Muscle layer of colon (tissue), 2 donors: Measurements from ENCODE around the gene NRSN1.

Experiments
- H3K27ac ChIP-seq: one replicate; pipeline ENCODE4 v1.7.0; 2013; ENCODE audit warnings: low read depth, mild to moderate bottlenecking, low read length, moderate library complexity
- H3K27me3 ChIP-seq, 2 donors: one replicate each; pipeline ENCODE4 v1.7.0; 2013; ENCODE audit warnings: low read length in 2 of 2, mild to moderate bottlenecking in 2 of 2; ENCODE audit not compliant: insufficient read depth in 2 of 2, control insufficient read depth in 1 of 2
- H3K36me3 ChIP-seq: one replicate; pipeline ENCODE4 v1.7.0; 2013; ENCODE audit warnings: mild to moderate bottlenecking, low read length; ENCODE audit not compliant: insufficient read depth
- H3K4me1 ChIP-seq: one replicate; pipeline ENCODE4 v1.7.0; 2013; ENCODE audit warnings: mild to moderate bottlenecking, low read length; ENCODE audit not compliant: insufficient read depth
- H3K4me3 ChIP-seq, 2 donors: one replicate each; pipeline ENCODE4 v1.7.0; 2013; ENCODE audit warnings: low read length in 2 of 2, low read depth in 1 of 2, mild to moderate bottlenecking in 1 of 2, moderate library complexity in 1 of 2
- H3K9ac ChIP-seq: one replicate; pipeline ENCODE4 v1.7.0; 2013; ENCODE audit warnings: low read length
- H3K9me3 ChIP-seq: one replicate; pipeline ENCODE4 v1.7.0; 2013; ENCODE audit warnings: mild to moderate bottlenecking, low read length
- donor health status: abdominal sarcoma.
- donor health status: Adenocarcinoma of cecum.

The NRSN1 gene

GRCh38 chr6:24107294-24107693 is 18.7 kb upstream of the NRSN1 start:
- Histone ChIP-seq H3K4me3 (no peak overlapping the region), H3K4me1 (no peaks in the 10 kb centered on the region), H3K27ac (no peak overlapping the region), H3K27me3 (no peaks in the 10 kb centered on the region), H3K9me3 (no peaks in the 10 kb centered on the region), H3K36me3 (no peaks in the 10 kb centered on the region), H3K9ac (no peak overlapping the region)

DNA sequence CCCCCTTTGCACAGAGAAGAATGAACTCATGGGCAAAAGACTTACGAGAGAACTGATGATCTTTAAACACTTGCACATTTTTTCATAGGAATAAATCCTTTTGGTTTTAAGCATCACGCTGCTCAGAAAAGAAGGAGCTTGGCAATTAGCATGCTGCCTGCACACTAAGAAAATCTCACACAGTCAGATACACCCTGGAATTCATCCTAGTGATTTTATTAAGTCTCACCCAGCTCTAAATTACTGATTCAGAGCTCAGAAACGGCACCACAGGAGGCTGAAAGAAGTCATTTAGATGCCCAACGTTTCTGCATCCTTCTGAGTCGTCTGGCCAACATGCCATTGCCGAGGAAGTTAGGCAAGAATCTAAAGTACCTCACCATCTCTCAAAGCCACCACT is 18.0 kb upstream of the NRSN1 start:
- no peak overlapping the region for H3K9ac ChIP-seq
- H3K4me1 ChIP-seq = no peaks in the 10 kb centered on the region
- no peak overlapping the region for H3K4me3 ChIP-seq
- H3K36me3 ChIP-seq = no peaks in the 10 kb centered on the region
- H3K27me3 ChIP-seq = no peaks in the 10 kb centered on the region
- H3K27ac ChIP-seq = no peak overlapping the region
- no peaks in the 10 kb centered on the region for H3K9me3 ChIP-seq

- Histone ChIP-seq H3K4me3 (no peak overlapping the region), H3K4me1 (no peaks in the 10 kb centered on the region), H3K27me3 (no peaks in the 10 kb centered on the region), H3K9ac (no peak overlapping the region), H3K36me3 (no peaks in the 10 kb centered on the region), H3K27ac (no peak overlapping the region), H3K9me3 (no peaks in the 10 kb centered on the region)
Measured at GRCh38 chr6:24110417-24110816, 15.6 kb upstream of the NRSN1 start.

GRCh38 chr6:24113891-24114290 is 12.1 kb upstream of the NRSN1 start:
- Histone ChIP-seq H3K4me1 (no peaks in the 10 kb centered on the region), H3K27me3 (no peaks in the 10 kb centered on the region), H3K4me3 (no peak overlapping the region), H3K9ac (no peak overlapping the region), H3K36me3 (no peaks in the 10 kb centered on the region), H3K9me3 (no peaks in the 10 kb centered on the region), H3K27ac (no peak overlapping the region)

- Histone ChIP-seq H3K27ac (no peak overlapping the region), H3K27me3 (no peaks in the 10 kb centered on the region), H3K9me3 (no peaks in the 10 kb centered on the region), H3K4me1 (no peaks in the 10 kb centered on the region), H3K4me3 (no peak overlapping the region), H3K36me3 (no peaks in the 10 kb centered on the region), H3K9ac (no peak overlapping the region)
Measured at GRCh38 chr6:24117021-24117420, 9.0 kb upstream of the NRSN1 start.

- Histone ChIP-seq H3K4me1 (no peaks in the 10 kb centered on the region), H3K9me3 (no peaks in the 10 kb centered on the region), H3K4me3 (no peak overlapping the region), H3K27me3 (peaks cover 0 to 9% of the 10 kb centered on the region in 2 donors), H3K9ac (no peak overlapping the region), H3K36me3 (no peaks in the 10 kb centered on the region), H3K27ac (no peak overlapping the region)
Measured at GRCh38 chr6:24122139-24122538, 3.9 kb upstream of the NRSN1 start.

GRCh38 chr6:24126586-24127192 is 674 bp downstream of the NRSN1 start:
- Histone ChIP-seq H3K36me3 (no peaks in the 10 kb centered on the region), H3K4me1 (no peaks in the 10 kb centered on the region), H3K9ac (no peak overlapping the region), H3K9me3 (no peaks in the 10 kb centered on the region), H3K4me3 (no peak overlapping the region), H3K27me3 (peaks cover 0 to 9% of the 10 kb centered on the region in 2 donors), H3K27ac (no peak overlapping the region)

DNA sequence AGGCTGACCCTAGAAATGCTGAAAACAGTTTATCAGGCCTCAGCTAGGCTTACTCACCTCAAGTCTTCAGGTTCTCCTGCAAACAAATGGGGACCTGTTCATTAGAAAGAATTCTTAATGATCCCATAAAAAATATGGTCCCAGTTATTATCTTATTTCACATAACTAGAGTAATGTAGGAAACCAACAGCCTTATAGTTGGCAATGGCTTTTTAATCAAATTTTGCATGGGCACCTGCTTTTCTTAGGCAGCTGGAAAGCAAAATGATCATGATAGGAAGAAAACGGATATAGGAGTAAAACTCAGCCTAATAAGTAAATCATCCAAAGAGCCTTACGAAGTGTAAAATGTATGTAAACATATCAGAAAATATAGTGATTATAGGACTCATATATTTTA is 1.3 kb downstream of the NRSN1 start:
- Histone ChIP-seq H3K4me1 (no peaks in the 10 kb centered on the region), H3K27ac (no peak overlapping the region), H3K9ac (no peak overlapping the region), H3K9me3 (no peaks in the 10 kb centered on the region), H3K27me3 (peaks cover 0 to 9% of the 10 kb centered on the region in 2 donors), H3K36me3 (no peaks in the 10 kb centered on the region), H3K4me3 (no peak overlapping the region)

GRCh38 chr6:24131751-24132150 is 5.7 kb downstream of the NRSN1 start:
- no peak overlapping the region for H3K27ac ChIP-seq
- H3K4me3 ChIP-seq = no peak overlapping the region
- H3K27me3 ChIP-seq = no peaks in the 10 kb centered on the region
- H3K9me3 ChIP-seq = no peaks in the 10 kb centered on the region
- H3K36me3 ChIP-seq = no peaks in the 10 kb centered on the region
- no peak overlapping the region for H3K9ac ChIP-seq
- H3K4me1 ChIP-seq = no peaks in the 10 kb centered on the region

DNA sequence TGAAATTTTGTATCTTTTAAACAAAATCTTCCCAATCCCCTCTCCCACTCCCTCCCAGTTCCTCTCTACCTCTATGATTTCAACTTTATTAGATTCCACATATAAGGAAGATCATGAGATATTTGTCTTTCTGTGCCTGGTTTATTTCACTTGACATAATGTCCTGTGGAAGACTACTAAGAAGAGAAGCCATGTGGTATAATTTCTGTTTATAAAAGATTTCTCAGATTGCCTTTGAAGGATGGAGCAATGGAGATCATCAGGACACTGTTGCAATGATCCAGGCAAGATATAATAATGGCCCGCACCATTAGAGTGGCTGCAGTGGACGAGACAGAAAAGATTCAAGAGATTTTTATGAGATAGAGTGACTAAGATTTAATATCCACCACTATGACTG is 13.1 kb downstream of the NRSN1 start:
- Histone ChIP-seq H3K4me3 (no peak overlapping the region), H3K27ac (no peak overlapping the region), H3K4me1 (peaks cover 3% of the 10 kb centered on the region), H3K36me3 (no peaks in the 10 kb centered on the region), H3K9ac (no peak overlapping the region), H3K27me3 (no peaks in the 10 kb centered on the region), H3K9me3 (no peaks in the 10 kb centered on the region)

DNA sequence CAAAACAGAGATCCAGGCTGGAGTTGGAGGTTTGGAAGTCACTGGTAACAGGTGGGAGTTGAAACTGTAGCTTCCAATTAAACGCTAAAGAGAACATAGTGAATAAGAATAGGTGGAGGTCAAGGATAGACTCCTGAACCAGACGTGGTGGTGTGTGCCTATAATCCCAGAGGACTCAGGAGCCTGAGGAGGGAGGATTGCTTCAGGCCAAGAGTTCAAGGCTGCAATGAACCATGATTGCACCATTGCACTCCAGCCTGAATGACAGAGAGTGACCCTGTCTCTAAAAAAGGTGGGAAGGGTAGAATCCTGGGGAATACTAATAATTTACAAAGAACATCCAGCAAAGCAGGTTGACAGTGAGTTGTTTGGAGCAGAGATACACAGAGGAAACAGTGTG is 13.6 kb downstream of the NRSN1 start:
- Histone ChIP-seq H3K4me1 (peaks cover 3% of the 10 kb centered on the region), H3K27me3 (no peaks in the 10 kb centered on the region), H3K4me3 (no peak overlapping the region), H3K9me3 (no peaks in the 10 kb centered on the region), H3K36me3 (no peaks in the 10 kb centered on the region), H3K9ac (no peak overlapping the region), H3K27ac (no peak overlapping the region)

GRCh38 chr6:24140591-24140990 is 14.6 kb downstream of the NRSN1 start:
- Histone ChIP-seq H3K27me3 (no peaks in the 10 kb centered on the region), H3K36me3 (no peaks in the 10 kb centered on the region), H3K9me3 (no peaks in the 10 kb centered on the region), H3K27ac (no peak overlapping the region), H3K4me3 (no peak overlapping the region), H3K9ac (no peak overlapping the region), H3K4me1 (peaks cover 3% of the 10 kb centered on the region)
